ENCODE measurements around the gene C1QTNF3.

Gene C1QTNF3

GRCh38 chr5:34042321-34042720, 692 bp downstream of the C1QTNF3 start:
- Histone ChIP-seq H3K4me3 (replicated peaks; ENCODE audit: low read depth, low read length) (no peak overlapping the region), H3K36me3 (ENCODE audit: control insufficient read depth, insufficient read depth, low read length) (no peaks in the 10 kb centered on the region), H3K27me3 (replicated peaks; ENCODE audit: control insufficient read depth, insufficient read depth, low read length) (no peaks in the 10 kb centered on the region)
- no peak for TF ChIP-seq CTCF (IDR thresholded peaks at IDR 0.05; ENCODE audit: insufficient read depth, low read length, poor library complexity, severe bottlenecking)
- DNase-seq (ENCODE audit: extremely low read depth, insufficient read length): no peak

GRCh38 chr5:34041247-34041972, 1.6 kb downstream of the C1QTNF3 start:
- no peak for DNase-seq (ENCODE audit: extremely low read depth, insufficient read length)
- no peak for TF ChIP-seq CTCF (IDR thresholded peaks at IDR 0.05; ENCODE audit: insufficient read depth, low read length, poor library complexity, severe bottlenecking)
- Histone ChIP-seq H3K27me3 (replicated peaks; ENCODE audit: control insufficient read depth, insufficient read depth, low read length) (no peaks in the 10 kb centered on the region), H3K36me3 (ENCODE audit: control insufficient read depth, insufficient read depth, low read length) (no peaks in the 10 kb centered on the region), H3K4me3 (replicated peaks; ENCODE audit: low read depth, low read length) (no peak overlapping the region)

- H3K36me3 ChIP-seq (ENCODE audit: control insufficient read depth, insufficient read depth, low read length): no peaks in the 10 kb centered on the region
- DNase-seq (ENCODE audit: extremely low read depth, insufficient read length): no peak
- no peak overlapping the region for H3K4me3 ChIP-seq (replicated peaks; ENCODE audit: low read depth, low read length)
- TF ChIP-seq CTCF (IDR thresholded peaks at IDR 0.05; ENCODE audit: insufficient read depth, low read length, poor library complexity, severe bottlenecking): no peak
- no peaks in the 10 kb centered on the region for H3K27me3 ChIP-seq (replicated peaks; ENCODE audit: control insufficient read depth, insufficient read depth, low read length)
Observed at GRCh38 chr5:34040472-34040871, 2.5 kb downstream of the C1QTNF3 start.

GRCh38 chr5:34039398-34040157, 3.4 kb downstream of the C1QTNF3 start:
- DNase-seq (ENCODE audit: extremely low read depth, insufficient read length): no peak
- TF ChIP-seq CTCF (IDR thresholded peaks at IDR 0.05; ENCODE audit: insufficient read depth, low read length, poor library complexity, severe bottlenecking): no peak
- no peaks in the 10 kb centered on the region for H3K36me3 ChIP-seq (ENCODE audit: control insufficient read depth, insufficient read depth, low read length)
- H3K4me3 ChIP-seq (replicated peaks; ENCODE audit: low read depth, low read length): no peak overlapping the region
- no peaks in the 10 kb centered on the region for H3K27me3 ChIP-seq (replicated peaks; ENCODE audit: control insufficient read depth, insufficient read depth, low read length)

- H3K4me3 ChIP-seq (replicated peaks; ENCODE audit: low read depth, low read length): no peak overlapping the region
- H3K27me3 ChIP-seq (replicated peaks; ENCODE audit: control insufficient read depth, insufficient read depth, low read length): no peaks in the 10 kb centered on the region
- no peak for TF ChIP-seq CTCF (IDR thresholded peaks at IDR 0.05; ENCODE audit: insufficient read depth, low read length, poor library complexity, severe bottlenecking)
- no peaks in the 10 kb centered on the region for H3K36me3 ChIP-seq (ENCODE audit: control insufficient read depth, insufficient read depth, low read length)
- no peak for DNase-seq (ENCODE audit: extremely low read depth, insufficient read length)
Observed at GRCh38 chr5:34038838-34039237, 4.2 kb downstream of the C1QTNF3 start.

All from GM06990 (cell line).